IMR-90 (cell line): ENCODE results near the gene KRTAP12-2. TPM values are rescaled to one million over a fixed set of nuclear protein-coding genes. Genes with fewer than 3 reads are reported as not detected.

Experiments
- ATAC-seq: fragments of 200-7000 bp; cut with Tn5 transposase; 2 replicates; pipeline ENCODE4 v1.9.1; 2020; ENCODE audit warnings: low read depth, mild to moderate bottlenecking, moderate library complexity
- BruUV-seq: library from RNA; stranded (reverse); fragments of 400-500 nt; replicated peaks from 2 replicates; lab custom pipeline; 2021; lab: Mats Ljungman, UMichigan
- CTCF ChIA-PET: fragments of 300-600 bp; formaldehyde crosslinking; extraction: SDS; loops from one replicate; lab custom pipeline; 2021; ENCODE audit warnings: antibody characterized with exemption; lab: Yijun Ruan, JAX
- POLR2A ChIA-PET: fragments of 300-600 bp; sonication (Branson Sonifier 250); formaldehyde crosslinking; loops from one replicate; lab custom pipeline; 2022; ENCODE audit warnings: antibody characterized with exemption; ENCODE audit not compliant: unreplicated experiment; lab: Charles Lee
- DNase-seq: peaks from one replicate; pipeline ENCODE4 v3.0.0; 2013
- H2AFZ ChIP-seq: replicated peaks from 2 replicates; pipeline ENCODE3; 2013; ENCODE audit warnings: low read length, mild to moderate bottlenecking; ENCODE audit not compliant: poor library complexity
- H2AK5ac ChIP-seq: 2 replicates; pipeline ENCODE4 v1.6.1; 2013; ENCODE audit warnings: low read depth, low read length, inconsistent platforms
- H2AK9ac ChIP-seq: replicated peaks from 2 replicates; pipeline ENCODE3; 2013; ENCODE audit warnings: mild to moderate bottlenecking, low read depth, low read length, moderate library complexity; ENCODE audit not compliant: poor library complexity
- H2BK120ac ChIP-seq: 2 replicates; pipeline ENCODE4 v1.6.1; 2013; ENCODE audit warnings: low read depth, low read length, inconsistent platforms
- H2BK15ac ChIP-seq: 3 replicates; pipeline ENCODE4 v1.6.1; 2013; ENCODE audit warnings: low read depth, low read length, inconsistent platforms
- H2BK20ac ChIP-seq: 2 replicates; pipeline ENCODE4 v1.6.1; 2013; ENCODE audit warnings: low read depth, mild to moderate bottlenecking, inconsistent platforms, low read length, moderate library complexity
- H2BK5ac ChIP-seq: 2 replicates; pipeline ENCODE4 v1.6.1; 2013; ENCODE audit warnings: mild to moderate bottlenecking, low read depth, low read length, inconsistent platforms; ENCODE audit not compliant: poor library complexity, severe bottlenecking
- H3K14ac ChIP-seq: replicated peaks from 2 replicates; pipeline ENCODE4 v1.6.1; 2013; ENCODE audit warnings: low read depth, low read length, inconsistent platforms
- H3K18ac ChIP-seq: 2 replicates; pipeline ENCODE4 v1.6.1; 2013; ENCODE audit warnings: low read depth, low read length, control low read depth
- H3K23ac ChIP-seq: 2 replicates; pipeline ENCODE4 v1.6.1; 2013; ENCODE audit warnings: low read depth, low read length, inconsistent platforms
- H3K27ac ChIP-seq: 2 replicates; pipeline ENCODE4 v1.5.1; 2013; ENCODE audit warnings: mild to moderate bottlenecking, control low read depth, low read length; ENCODE audit not compliant: insufficient read depth
- H3K27me3 ChIP-seq: 2 replicates; pipeline ENCODE4 v1.6.1; 2013; ENCODE audit warnings: low read length; ENCODE audit not compliant: control insufficient read depth, insufficient read depth
- H3K36me3 ChIP-seq: 2 replicates; pipeline ENCODE4 v1.6.1; 2013; ENCODE audit warnings: low read length, mixed read lengths; ENCODE audit not compliant: control insufficient read depth, insufficient read depth
- H3K4ac ChIP-seq: 2 replicates; pipeline ENCODE4 v1.6.1; 2013; ENCODE audit warnings: low read depth, low read length, inconsistent platforms
- H3K4me1 ChIP-seq: 2 replicates; pipeline ENCODE4 v1.6.1; 2013; ENCODE audit warnings: low read length, mixed read lengths; ENCODE audit not compliant: control insufficient read depth, insufficient read depth
- H3K4me2 ChIP-seq: 2 replicates; pipeline ENCODE4 v1.6.1; 2013; ENCODE audit warnings: low read depth, mild to moderate bottlenecking, control low read depth, low read length, moderate library complexity
- H3K4me3 ChIP-seq: 2 replicates; pipeline ENCODE4 v1.5.1; 2013; ENCODE audit warnings: low read depth, mild to moderate bottlenecking, control low read depth, low read length, moderate library complexity; ENCODE audit not compliant: insufficient read depth
- H3K56ac ChIP-seq: 2 replicates; pipeline ENCODE4 v1.6.1; 2013; ENCODE audit warnings: low read length, inconsistent platforms; ENCODE audit not compliant: insufficient read depth; ENCODE audit errors: extremely low read depth
- H3K79me1 ChIP-seq, 2 experiments: 2 replicates each; pipeline ENCODE4 v1.6.1; 2013; ENCODE audit warnings: low read length in 2 of 2, inconsistent platforms in 1 of 2, low read depth in 1 of 2
- H3K9ac ChIP-seq: 2 replicates; pipeline ENCODE4 v1.6.1; 2013; ENCODE audit warnings: low read depth, low read length, control low read depth
- H3K9me1 ChIP-seq: 2 replicates; pipeline ENCODE4 v1.6.1; 2013; ENCODE audit warnings: low read length, inconsistent platforms; ENCODE audit not compliant: insufficient read depth
- H3K9me3 ChIP-seq: 2 replicates; pipeline ENCODE4 v1.6.1; 2013; ENCODE audit warnings: low read length; ENCODE audit not compliant: control insufficient read depth, insufficient read depth
- H4K20me1 ChIP-seq: 2 replicates; pipeline ENCODE4 v1.6.1; 2013; ENCODE audit warnings: low read length, inconsistent platforms; ENCODE audit not compliant: insufficient read depth
- H4K5ac ChIP-seq: 2 replicates; pipeline ENCODE4 v1.6.1; 2013; ENCODE audit warnings: mild to moderate bottlenecking, low read depth, low read length, control low read depth
- H4K8ac ChIP-seq, 2 experiments: 2 replicates each; pipeline ENCODE4 v1.6.1; 2013; ENCODE audit warnings: low read depth in 2 of 2, low read length in 2 of 2, control low read depth in 1 of 2, inconsistent platforms in 1 of 2
- H4K91ac ChIP-seq: 2 replicates; pipeline ENCODE4 v1.6.1; 2013; ENCODE audit warnings: low read depth, low read length, inconsistent platforms; ENCODE audit not compliant: insufficient read depth
- CEBPB ChIP-seq: IDR thresholded peaks from 2 replicates; pipeline ENCODE4 v1.6.1; 2012; ENCODE audit warnings: low read depth, low read length, improper control_type of control experiment
- CHD1 ChIP-seq: IDR thresholded peaks from 2 replicates; pipeline ENCODE4 v1.6.1; 2012; ENCODE audit warnings: low read depth, low read length, improper control_type of control experiment
- CTCF ChIP-seq: conservative IDR thresholded peaks from 2 replicates; pipeline ENCODE4 v1.5.1; 2012; ENCODE audit warnings: mild to moderate bottlenecking, low read depth, low read length, improper control_type of control experiment
- ELK1 ChIP-seq: fragments of 150-350 bp; IDR thresholded peaks from 2 replicates; pipeline ENCODE4 v1.6.1; 2016; ENCODE audit warnings: low read depth, mild to moderate bottlenecking, low read length, moderate library complexity, borderline replicate concordance
- FOS ChIP-seq: fragments of 150-350 bp; IDR thresholded peaks from 2 replicates; pipeline ENCODE4 v1.6.1; 2016; ENCODE audit warnings: low read depth, low read length
- MAFK ChIP-seq: IDR thresholded peaks from 2 replicates; pipeline ENCODE4 v1.6.1; 2012; ENCODE audit warnings: low read depth, low read length, improper control_type of control experiment
- MAZ ChIP-seq: IDR thresholded peaks from 2 replicates; pipeline ENCODE4 v1.6.1; 2012; ENCODE audit warnings: low read depth, mild to moderate bottlenecking, low read length, improper control_type of control experiment, moderate library complexity, borderline replicate concordance
- MXI1 ChIP-seq: IDR thresholded peaks from 2 replicates; pipeline ENCODE4 v1.6.1; 2012; ENCODE audit warnings: low read depth, mild to moderate bottlenecking, low read length, moderate library complexity, borderline replicate concordance
- NFE2L2 ChIP-seq: fragments of 150-350 bp; IDR thresholded peaks from 2 replicates; pipeline ENCODE4 v1.6.1; 2016; ENCODE audit warnings: low read depth, mild to moderate bottlenecking, low read length
- POLR2A ChIP-seq: IDR thresholded peaks from 2 replicates; pipeline ENCODE4 v1.6.1; 2012; ENCODE audit warnings: mild to moderate bottlenecking, low read depth, low read length
- RAD21 ChIP-seq: IDR thresholded peaks from 2 replicates; pipeline ENCODE4 v1.6.1; 2012; ENCODE audit warnings: low read length, improper control_type of control experiment
- RCOR1 ChIP-seq: IDR thresholded peaks from 2 replicates; pipeline ENCODE4 v1.6.1; 2012; ENCODE audit warnings: mild to moderate bottlenecking, low read length, improper control_type of control experiment; ENCODE audit not compliant: insufficient replicate concordance
- SMC3 ChIP-seq: fragments of 150-350 bp; IDR thresholded peaks from 2 replicates; pipeline ENCODE4 v1.6.1; 2016; ENCODE audit warnings: low read depth, mild to moderate bottlenecking, antibody characterized with exemption, low read length, moderate library complexity
- WGBS, 2 experiments: methylation state at CpG; one replicate each; pipeline versions ENCODE4 v1.1.5 to v1.1.7; 2013; ENCODE audit warnings: missing lambda C conversion rate in 2 of 2; ENCODE audit not compliant: insufficient read length in 1 of 2; ENCODE audit errors: extremely low coverage in 2 of 2; 5-methylcytosine and 5-hydroxymethylcytosine counted together
- dilution Hi-C: fragments of 300-500 bp; cut with HindIII; formaldehyde crosslinking; loops from one replicate; pipeline ENCODE4 v1.14.3; 2018; ENCODE audit warnings: low sequenced_read_pairs; ENCODE audit not compliant: unreplicated experiment
- in situ Hi-C: fragments of 300-500 bp; cut with MboI; formaldehyde crosslinking; loops from 3 replicates; pipeline ENCODE4 v1.14.3; 2019; ENCODE audit warnings: low sequenced_read_pairs, inconsistent platforms, mixed read lengths
- intact Hi-C: fragments of 100-400 bp; cut with micrococcal nuclease; formaldehyde crosslinking; loops from 2 replicates; pipeline ENCODE4 v1.10.0; 2022
- polyA plus RNA-seq, 3 experiments: library from polyadenylated mRNA; depleted of rRNA; stranded (reverse); fragments of >200 nt; gene quantifications; 2 replicates each; pipeline ENCODE4 v1.2.3, GENCODE V29; 2012; ENCODE audit warnings: low replicate concordance in 1 of 3
- total RNA-seq: library from RNA; depleted of rRNA; stranded (reverse); fragments of >200 nt; gene quantifications from 2 replicates; pipeline ENCODE4 v1.2.3, GENCODE V29; 2012
- TF ChIP-seq, protein P1 (sequence below): fragments of 150-350 bp; IDR thresholded peaks from 2 replicates; pipeline ENCODE4 v1.6.1; 2017; ENCODE audit warnings: mild to moderate bottlenecking, antibody characterized with exemption, low read length, low read depth

Gene KRTAP12-2
- total and polyA plus RNA-seq, 2 of the 4 experiments (the other 2 are of a cell fraction): not detected

DNA sequence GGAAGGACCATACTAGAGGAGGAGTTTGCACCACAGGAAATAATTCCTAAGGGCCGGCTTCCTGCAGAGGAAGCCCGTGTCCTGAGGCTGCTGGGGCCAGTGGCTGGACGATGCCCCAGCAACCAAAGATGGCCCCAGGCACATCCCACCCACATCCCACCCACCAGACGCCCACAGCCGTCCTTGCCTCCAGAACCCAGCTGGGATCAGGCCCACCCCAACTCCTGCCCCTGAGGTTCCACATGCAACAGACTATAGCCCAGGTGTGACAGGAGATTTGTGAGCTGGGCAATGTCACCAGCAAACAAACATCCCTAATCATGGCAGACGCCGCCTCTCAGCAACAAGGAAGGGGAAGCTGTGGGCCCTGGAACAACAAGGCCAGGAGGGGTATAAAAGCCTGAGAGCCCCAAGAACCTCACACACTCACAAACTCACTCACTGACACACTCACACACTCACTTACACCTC is 40.0 kb downstream of the KRTAP12-2 start, which contains the start of gene KRTAP10-9:
TSS of gene KRTAP10-9 (plus strand) at position 421 of the 471 bp plus-strand sequence. CDS start 79 bp downstream, outside the sequence.
- dilution Hi-C loops: no loop called here
- H3K14ac ChIP-seq: no peak within 1 kb of the TSS
- H3K23ac ChIP-seq: no peak within 1 kb of the TSS
- H2AK5ac ChIP-seq: no peak within 1 kb of the TSS
- no peak within 1 kb of the TSS for H3K4me2 ChIP-seq
- peaks cover 2% of the 10 kb centered on the region; the same call in 1 of the 2 replicates for H3K27me3 ChIP-seq
- no peak within 1 kb of the TSS for H2AFZ ChIP-seq
- in situ Hi-C loops: no loop called here
- no peak within 1 kb of the TSS for H3K4ac ChIP-seq
- no peak within 1 kb of the TSS for H4K8ac ChIP-seq
- H2BK20ac ChIP-seq: no peak within 1 kb of the TSS
- H3K4me1 ChIP-seq: no peaks in the 10 kb centered on the region
- H4K5ac ChIP-seq: no peak within 1 kb of the TSS
- H3K79me1 ChIP-seq: no peaks in the 10 kb centered on the region
- TF ChIP-seq FOS (no peak), NFE2L2 (no peak), MAFK (no peak), RAD21 (no peak), MAZ (no peak), MXI1 (no peak), SMC3 (no peak), POLR2A (no peak), CEBPB (no peak), ELK1 (no peak), RCOR1 (no peak), CHD1 (no peak), CTCF (no peak)
- TF ChIP-seq, protein P1, sequence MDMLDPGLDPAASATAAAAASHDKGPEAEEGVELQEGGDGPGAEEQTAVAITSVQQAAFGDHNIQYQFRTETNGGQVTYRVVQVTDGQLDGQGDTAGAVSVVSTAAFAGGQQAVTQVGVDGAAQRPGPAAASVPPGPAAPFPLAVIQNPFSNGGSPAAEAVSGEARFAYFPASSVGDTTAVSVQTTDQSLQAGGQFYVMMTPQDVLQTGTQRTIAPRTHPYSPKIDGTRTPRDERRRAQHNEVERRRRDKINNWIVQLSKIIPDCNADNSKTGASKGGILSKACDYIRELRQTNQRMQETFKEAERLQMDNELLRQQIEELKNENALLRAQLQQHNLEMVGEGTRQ: no peak
- H4K91ac ChIP-seq: no peak within 1 kb of the TSS
- H3K18ac ChIP-seq: no peak within 1 kb of the TSS
- ChIA-PET CTCF (no interaction called here), POLR2A (no interaction called here)
- intact Hi-C loops: no loop called here
- no peak within 1 kb of the TSS for H2BK120ac ChIP-seq
- H3K4me3 ChIP-seq: no peak within 1 kb of the TSS
- H4K20me1 ChIP-seq: no peaks in the 10 kb centered on the region
- H2BK5ac ChIP-seq: no peak within 1 kb of the TSS
- WGBS, 2 experiments: no CpG with 5 or more reads among the region's 7 CpGs
- H3K9me3 ChIP-seq: 0 out of 2 replicates have a peak, but pooled peaks cover 2% of the 10 kb centered on the region
- H2AK9ac ChIP-seq: no peak within 1 kb of the TSS
- no peak within 1 kb of the TSS for H2BK15ac ChIP-seq
- H3K56ac ChIP-seq: no peak within 1 kb of the TSS
- no peaks in the 10 kb centered on the region for H3K36me3 ChIP-seq
- no peaks in the 10 kb centered on the region for H3K9me1 ChIP-seq
- BruUV-seq: no TSS peak
- DNase-seq (no peak), ATAC-seq (no peak)
- H3K27ac ChIP-seq: no peak within 1 kb of the TSS
- H3K9ac ChIP-seq: no peak within 1 kb of the TSS
